ENCODE results near the gene AIG1.

DNA sequence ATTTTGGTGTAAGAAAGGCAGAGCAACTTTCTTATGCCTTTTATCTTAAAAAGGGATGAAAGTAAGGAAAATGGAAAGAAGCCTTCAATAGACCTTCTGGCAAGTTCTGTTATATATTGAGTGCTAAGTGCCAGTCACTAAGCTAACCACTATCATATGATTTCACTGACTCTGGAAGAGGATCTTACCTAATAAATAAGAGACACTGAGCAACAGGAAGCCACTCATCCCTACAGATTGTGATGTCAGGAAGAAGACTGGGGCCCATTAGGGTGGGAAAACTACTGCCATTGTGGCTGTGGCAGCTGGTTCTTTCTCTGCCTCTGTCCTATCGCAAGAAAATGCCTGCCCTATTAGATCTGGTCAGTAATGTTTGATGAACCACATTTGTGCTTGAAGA, 89.6 kb downstream of the AIG1 start:
- TF ChIP-seq CTCF (IDR thresholded peaks at IDR 0.05) (no peak), EP300 (IDR thresholded peaks at IDR 0.05) (no peak), POLR2AphosphoS5 (IDR thresholded peaks at IDR 0.05) (no peak)
